ENCODE measurements around the gene AKR7A3.

Gene AKR7A3

GRCh38 chr1:19288324-19289241 is at the start of gene AKR7A3:
Gene AKR7A3, minus strand, starts transcription at chr1:19288770. Its CDS starts 61 bp downstream, at chr1:19288709.
- peak; percentile 42 for DNase-seq

DNA sequence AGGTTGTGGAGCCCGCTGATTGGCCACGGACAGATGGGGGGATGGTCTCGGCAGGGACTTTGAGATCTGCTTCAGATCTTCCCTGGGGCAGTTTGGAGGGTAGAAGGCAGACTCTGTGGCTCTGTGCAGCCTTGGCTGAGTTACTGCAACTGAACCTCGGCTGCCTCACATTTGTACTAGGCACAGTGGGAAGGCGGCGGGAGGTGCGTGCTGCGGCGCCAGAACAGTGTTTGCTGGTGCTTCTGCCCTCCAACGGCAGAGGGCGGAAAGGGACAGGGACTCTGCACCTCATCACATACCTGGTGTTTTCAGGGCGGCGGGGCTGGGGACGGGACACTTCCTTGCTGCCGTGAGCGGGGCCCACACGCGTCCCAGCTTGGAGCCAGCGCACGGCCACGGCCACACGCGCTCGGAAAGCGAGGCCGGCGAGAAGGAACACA is 49.8 kb upstream of the AKR7A3 start:
- DNase-seq, result no peak

GRCh38 chr1:19337289-19337688 is 48.7 kb upstream of the AKR7A3 start:
- no peak for DNase-seq

- DNase-seq, result no peak
Measured at GRCh38 chr1:19336543-19336942, 48.0 kb upstream of the AKR7A3 start.

GRCh38 chr1:19333587-19334354 is 45.2 kb upstream of the AKR7A3 start:
- no peak for DNase-seq

DNA sequence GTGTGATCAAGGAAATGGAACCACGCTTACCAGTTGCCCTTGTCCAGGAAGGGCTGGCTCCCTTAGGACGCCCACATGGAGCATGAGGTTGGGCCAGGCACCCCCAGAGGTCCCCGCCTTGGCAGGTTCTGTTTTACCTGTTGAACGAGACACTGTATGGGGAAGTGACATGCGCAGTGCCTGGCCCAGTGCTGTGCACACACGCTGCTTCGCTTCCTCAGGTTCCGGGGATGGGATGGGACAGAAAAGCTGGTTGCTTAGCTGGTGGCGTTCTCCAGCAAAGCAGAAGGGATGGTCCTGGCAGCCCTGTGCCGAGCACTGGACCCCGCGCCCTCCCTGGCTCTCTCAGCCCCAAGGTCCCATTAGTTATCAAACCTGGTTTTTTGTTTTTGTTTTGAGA is 44.3 kb upstream of the AKR7A3 start:
- DNase-seq, result no peak

GRCh38 chr1:19331262-19331878 is 42.8 kb upstream of the AKR7A3 start:
- no peak for DNase-seq

GRCh38 chr1:19330449-19331135 is 42.0 kb upstream of the AKR7A3 start:
- DNase-seq, result no peak

DNA sequence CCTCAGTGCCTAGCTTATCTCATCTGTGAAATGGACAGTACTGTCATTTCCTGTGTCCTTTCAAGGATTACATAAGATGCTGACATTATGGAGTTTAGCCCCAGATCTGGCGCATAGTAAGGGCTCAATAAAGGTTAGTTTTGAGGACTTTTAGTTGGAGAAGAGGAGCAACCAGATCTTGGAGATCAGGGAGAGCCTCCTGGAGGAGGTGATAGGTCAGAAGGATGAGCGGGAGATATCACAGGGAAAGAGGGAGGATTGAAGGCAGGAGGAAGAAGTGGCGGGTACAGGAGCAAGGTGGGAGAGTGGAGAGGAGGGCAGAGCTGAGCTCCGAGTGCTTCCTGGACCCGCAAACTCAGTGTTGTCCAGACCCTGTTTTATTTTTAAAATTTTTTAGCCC is 41.0 kb upstream of the AKR7A3 start:
- DNase-seq, result no peak

DNA sequence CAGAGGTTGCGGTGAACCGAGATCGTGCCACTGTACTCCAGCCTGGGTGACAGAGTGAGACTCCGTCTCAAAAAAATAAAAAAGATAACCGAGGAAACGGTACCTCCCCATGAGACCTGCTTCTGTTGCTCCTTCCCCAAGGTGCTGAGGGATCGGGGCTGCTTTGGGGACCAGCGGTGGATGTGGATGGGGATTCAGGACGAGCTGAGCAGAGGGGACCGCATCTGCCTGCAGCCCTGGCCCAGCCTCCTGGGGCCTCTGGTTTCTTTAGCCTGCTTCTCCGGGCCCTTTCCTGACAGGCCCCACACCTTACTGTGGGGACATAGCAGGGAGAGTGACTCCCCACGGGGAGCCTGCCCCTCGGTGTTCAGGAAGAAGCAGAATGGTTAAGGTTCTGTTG is 40.6 kb upstream of the AKR7A3 start:
- DNase-seq, result no peak

DNA sequence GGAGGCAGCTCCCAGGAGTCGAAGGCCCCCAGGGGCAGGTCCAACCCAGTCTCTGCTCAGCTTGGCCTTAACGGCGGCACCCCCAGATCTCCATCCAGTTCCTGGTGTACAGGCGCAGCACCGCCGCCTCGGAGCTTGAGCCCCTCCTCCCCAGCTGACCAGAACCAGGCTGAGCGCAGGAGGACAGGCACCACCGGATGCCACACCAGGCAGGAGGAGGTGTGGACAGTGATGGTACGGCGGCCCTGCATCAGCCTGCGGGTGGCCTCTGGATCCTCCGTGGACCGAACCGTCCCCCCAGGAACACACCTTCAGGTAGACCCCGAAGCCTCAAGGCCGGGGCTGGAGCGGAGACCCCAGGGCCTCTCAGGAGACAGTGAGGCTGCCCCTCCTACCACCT is 39.9 kb upstream of the AKR7A3 start:
- DNase-seq, result no peak

GRCh38 chr1:19327736-19328135 is 39.2 kb upstream of the AKR7A3 start:
- no peak for DNase-seq

DNA sequence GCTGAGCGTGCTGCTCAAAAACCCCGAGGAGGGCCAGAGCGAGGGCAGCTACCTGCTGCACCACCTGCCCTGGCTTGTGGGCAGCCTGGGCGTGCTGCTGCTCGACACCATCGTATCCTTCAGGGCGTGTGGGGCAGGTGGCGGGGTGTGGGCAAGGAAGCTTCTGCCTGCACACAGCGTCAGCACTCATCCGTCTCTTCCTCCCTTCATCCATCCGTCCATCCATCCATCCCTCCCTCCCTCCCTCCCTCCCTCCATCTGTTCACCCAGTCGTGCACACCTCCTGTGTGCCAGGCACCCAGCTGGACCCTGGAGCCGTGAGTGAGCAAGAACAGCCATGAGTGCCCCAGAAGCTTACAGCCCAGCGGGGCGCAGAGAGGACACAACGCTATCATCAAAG is 38.7 kb upstream of the AKR7A3 start:
- no peak for DNase-seq

GRCh38 chr1:19326748-19327065 is 38.1 kb upstream of the AKR7A3 start:
- DNase-seq, result no peak

GRCh38 chr1:19325958-19326747 is 37.6 kb upstream of the AKR7A3 start:
- no peak for DNase-seq

DNA sequence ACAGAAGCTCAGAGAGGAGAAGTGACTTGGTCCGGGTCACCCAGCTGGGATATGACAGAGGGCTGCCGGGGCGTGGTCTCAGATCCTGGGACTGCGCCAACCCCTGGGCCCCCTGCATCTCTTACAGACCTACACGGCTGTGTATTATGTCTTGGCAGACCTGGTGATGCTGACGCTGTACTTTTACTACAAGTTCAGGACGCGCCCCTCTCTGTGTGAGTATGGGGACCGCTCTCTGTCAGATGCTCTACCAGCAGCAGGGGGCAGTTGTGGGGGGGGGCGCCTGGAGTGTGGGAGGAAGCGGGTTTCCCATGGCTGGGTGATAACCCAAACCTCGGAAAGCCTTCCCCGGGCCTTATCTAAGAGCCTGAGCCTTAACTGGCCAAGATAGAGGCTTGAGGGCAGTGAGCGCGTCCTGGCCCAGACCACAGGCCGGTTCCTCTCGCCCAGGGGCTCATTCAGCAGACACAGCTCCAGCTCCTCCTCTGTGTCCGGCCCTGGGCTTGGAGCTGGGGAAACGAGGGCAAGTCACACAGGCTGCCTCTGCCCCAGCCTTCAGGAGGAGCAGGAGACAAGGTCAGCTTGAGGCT is 36.9 kb upstream of the AKR7A3 start:
- DNase-seq, result no peak

GRCh38 chr1:19324665-19324990 is 36.1 kb upstream of the AKR7A3 start:
- DNase-seq, result no peak

DNA sequence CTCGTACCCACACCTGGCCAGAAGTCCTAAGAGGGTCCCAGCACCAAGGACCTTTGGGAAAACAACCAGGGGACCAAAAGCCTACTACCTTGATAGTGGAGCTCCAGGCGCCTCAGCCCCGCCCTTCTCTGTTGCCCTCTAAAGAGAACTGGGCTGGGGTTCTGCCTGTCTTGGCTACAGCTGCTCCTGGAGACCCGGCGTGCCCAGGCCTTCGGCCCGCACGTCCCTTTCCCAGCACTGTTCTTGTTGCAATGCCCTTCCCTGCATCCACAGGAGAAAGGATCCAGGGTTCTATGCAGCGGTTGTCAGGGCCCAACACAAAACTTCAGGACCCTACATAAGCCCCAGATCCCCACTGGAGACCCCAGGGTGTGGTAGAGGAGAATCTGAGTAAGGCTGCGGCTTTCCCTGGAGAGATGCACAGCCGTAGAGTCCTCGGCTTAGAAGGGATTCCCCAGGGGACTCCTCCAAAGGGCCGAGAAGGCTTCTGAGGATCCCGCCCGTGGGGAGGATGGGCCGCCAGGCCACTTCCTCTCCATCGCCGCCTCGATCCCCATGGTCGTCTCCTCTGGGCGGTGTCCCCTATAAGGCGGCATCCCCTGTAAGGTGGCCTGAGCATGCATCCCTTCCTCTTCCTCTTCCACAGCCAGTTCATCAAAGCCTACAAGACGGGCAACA is 35.6 kb upstream of the AKR7A3 start:
- DNase-seq, result no peak

DNA sequence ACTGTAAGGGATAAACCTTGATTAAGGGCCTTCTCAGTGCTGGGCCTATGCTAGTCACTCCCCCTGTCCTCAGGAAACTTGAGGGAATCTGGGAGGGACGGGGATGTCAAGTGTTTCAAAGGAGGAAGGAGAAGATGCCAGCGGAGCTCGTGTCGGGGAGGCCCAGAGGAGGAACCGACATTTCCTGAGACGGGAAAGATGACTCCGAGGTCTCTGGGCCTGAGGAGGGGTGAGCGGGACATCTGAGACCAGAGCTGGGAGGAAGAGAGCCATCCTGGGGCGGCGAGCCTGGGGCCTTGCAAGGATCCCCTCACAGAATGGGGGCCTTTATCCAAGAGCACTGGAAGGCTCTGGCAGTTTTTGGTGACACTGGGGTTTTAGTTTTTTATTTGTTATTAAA is 33.9 kb upstream of the AKR7A3 start:
- no peak for DNase-seq

DNA sequence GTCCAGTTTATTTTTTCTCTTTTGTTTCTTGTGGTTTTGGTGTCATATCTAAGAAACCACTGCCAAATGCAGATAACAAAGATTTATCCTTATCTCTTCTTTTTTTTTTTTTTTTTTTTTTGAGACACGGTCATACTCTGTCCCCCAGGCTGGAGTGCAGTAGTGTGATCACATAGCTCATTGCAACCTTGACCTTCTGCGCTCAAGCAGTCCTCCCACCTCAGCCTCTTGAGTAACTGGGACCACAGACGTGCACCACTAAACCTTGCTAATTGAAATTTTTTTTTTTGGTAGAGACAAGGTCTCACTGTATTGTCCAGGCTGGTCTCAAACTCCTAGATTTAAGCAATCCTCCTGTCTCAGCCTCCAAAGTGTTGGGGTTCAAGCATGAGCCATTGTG is 32.5 kb upstream of the AKR7A3 start:
- no peak for DNase-seq

- no peak for DNase-seq
Measured at GRCh38 chr1:19319196-19319595, 30.6 kb upstream of the AKR7A3 start.

All from NCI-H82 (cell line).